OCI-LY7 (cell line): ENCODE data around the gene C12orf42. TPM values are rescaled to one million over a fixed set of nuclear protein-coding genes. Genes with fewer than 3 reads are reported as not detected.

Experiments used
- BruUV-seq: library from RNA; stranded (reverse); fragments of 400-500 nt; replicated peaks from 2 replicates; lab custom pipeline; 2021; lab: Mats Ljungman, UMichigan
- CTCF ChIA-PET: fragments of 300-600 bp; sonication (Branson Sonifier 250); formaldehyde crosslinking; loops from one replicate; lab custom pipeline; 2022; ENCODE audit warnings: antibody characterized with exemption; ENCODE audit not compliant: unreplicated experiment; lab: Charles Lee
- POLR2A ChIA-PET: fragments of 300-600 bp; sonication (Branson Sonifier 250); formaldehyde crosslinking; loops from one replicate; lab custom pipeline; 2022; ENCODE audit warnings: antibody characterized with exemption; lab: Charles Lee
- DNase-seq: peaks from one replicate; pipeline ENCODE4 v3.0.0-alpha.2; 2015; ENCODE audit warnings: low spot score
- H2AFZ ChIP-seq: fragments of 200-600 bp; sonication (generic), shearing (Covaris generic); 2 replicates; pipeline ENCODE4 v1.6.1; 2014; ENCODE audit warnings: mild to moderate bottlenecking, antibody characterized with exemption, low read length, moderate library complexity
- H3K27ac ChIP-seq: fragments of 200-600 bp; sonication (generic); 2 replicates; pipeline ENCODE4 v1.5.1; 2014; ENCODE audit warnings: mixed run types, low read depth, mild to moderate bottlenecking, moderate library complexity, low read length, inconsistent platforms; ENCODE audit not compliant: poor library complexity, severe bottlenecking
- H3K36me3 ChIP-seq: fragments of 200-600 bp; sonication (generic); 2 replicates; pipeline ENCODE4 v1.6.1; 2014; ENCODE audit warnings: mild to moderate bottlenecking, antibody characterized with exemption, low read length, moderate library complexity, mixed read lengths; ENCODE audit not compliant: insufficient read depth
- H3K4me1 ChIP-seq: fragments of 200-600 bp; sonication (generic); 2 replicates; pipeline ENCODE4 v1.5.1; 2014; ENCODE audit warnings: mild to moderate bottlenecking, low read length; ENCODE audit not compliant: insufficient read depth, poor library complexity, severe bottlenecking
- H3K4me2 ChIP-seq: fragments of 200-600 bp; sonication (generic); 2 replicates; pipeline ENCODE4 v1.6.1; 2014; ENCODE audit warnings: mild to moderate bottlenecking, low read length
- H3K4me3 ChIP-seq: fragments of 200-600 bp; sonication (generic); 2 replicates; pipeline ENCODE4 v1.5.1; 2014; ENCODE audit warnings: mild to moderate bottlenecking, low read depth, low read length; ENCODE audit not compliant: poor library complexity, severe bottlenecking
- H3K79me2 ChIP-seq: fragments of 200-600 bp; sonication (generic); 2 replicates; pipeline ENCODE4 v1.6.1; 2016; ENCODE audit warnings: low read depth, mild to moderate bottlenecking, low read length, moderate library complexity, mixed read lengths; ENCODE audit not compliant: insufficient read depth
- H3K9me2 ChIP-seq: fragments of 200-600 bp; sonication (generic); 2 replicates; pipeline ENCODE4 v1.6.1; 2016; ENCODE audit warnings: mild to moderate bottlenecking, low read length, mixed read lengths; ENCODE audit not compliant: insufficient read depth
- H3K9me3 ChIP-seq: fragments of 200-600 bp; sonication (generic); 2 replicates; pipeline ENCODE4 v1.6.1; 2014; ENCODE audit warnings: mild to moderate bottlenecking, mixed run types, low read length, mixed read lengths
- H4K20me1 ChIP-seq: fragments of 200-600 bp; sonication (generic); 2 replicates; pipeline ENCODE4 v1.6.1; 2014; ENCODE audit warnings: mild to moderate bottlenecking, antibody characterized with exemption, low read length, moderate library complexity, mixed read lengths; ENCODE audit not compliant: insufficient read depth
- CTCF ChIP-seq: fragments of 200-600 bp; sonication (generic); conservative IDR thresholded peaks from 2 replicates; pipeline ENCODE4 v1.5.1; 2014; ENCODE audit warnings: mild to moderate bottlenecking, antibody characterized with exemption, low read length, moderate library complexity, mixed read lengths
- EZH2phosphoT487 ChIP-seq: fragments of 200-600 bp; sonication (generic); IDR thresholded peaks from 2 replicates; pipeline ENCODE4 v1.6.1; 2018; ENCODE audit warnings: low read depth, borderline replicate concordance, mild to moderate bottlenecking, mixed run types, antibody characterized with exemption, low read length, moderate library complexity, mixed read lengths
- intact Hi-C: fragments of 100-400 bp; cut with micrococcal nuclease; formaldehyde crosslinking; loops from one replicate; pipeline ENCODE4 v1.10.0; 2022; ENCODE audit not compliant: unreplicated experiment
- total RNA-seq, 2 experiments: library from RNA; depleted of rRNA in 1 of 2; stranded (reverse); fragments of >200 nt in 1 of 2; shearing (Covaris generic) in 1 of 2; gene quantifications; 2 replicates each; pipeline ENCODE4 v1.2.3, GENCODE V29; 2014 to 2022

The C12orf42 gene
- total RNA-seq, 2 experiments from 2014 or later, result 1.2 TPM; not detected in 1

- H3K4me3 ChIP-seq, result no peak overlapping the region
- H3K4me2 ChIP-seq, result no peak overlapping the region
- no peaks in the 10 kb centered on the region for H3K79me2 ChIP-seq
- no TSS peak for BruUV-seq
- no peak overlapping the region for H3K27ac ChIP-seq
- H4K20me1 ChIP-seq, result no peaks in the 10 kb centered on the region
- H3K9me3 ChIP-seq, result no peaks in the 10 kb centered on the region
- no peak overlapping the region for H2AFZ ChIP-seq
- CTCF ChIA-PET, result no interaction called here
- no peaks in the 10 kb centered on the region for H3K4me1 ChIP-seq
- POLR2A ChIA-PET, result interaction anchor here (0.8 kb wide), 1 partner anchor 53 kb away, joined by 5 read pairs; no protein-coding TSS in a partner anchor
- intact Hi-C loops, result no loop called here
- DNase-seq, result no peak
- no peaks in the 10 kb centered on the region for H3K9me2 ChIP-seq
- no peak for TF ChIP-seq CTCF
- TF ChIP-seq EZH2phosphoT487, result no peak
- no peaks in the 10 kb centered on the region for H3K36me3 ChIP-seq
These were observed 21.4 kb upstream of the C12orf42 start for GRCh38 chr12:103517161-103517560.

DNA sequence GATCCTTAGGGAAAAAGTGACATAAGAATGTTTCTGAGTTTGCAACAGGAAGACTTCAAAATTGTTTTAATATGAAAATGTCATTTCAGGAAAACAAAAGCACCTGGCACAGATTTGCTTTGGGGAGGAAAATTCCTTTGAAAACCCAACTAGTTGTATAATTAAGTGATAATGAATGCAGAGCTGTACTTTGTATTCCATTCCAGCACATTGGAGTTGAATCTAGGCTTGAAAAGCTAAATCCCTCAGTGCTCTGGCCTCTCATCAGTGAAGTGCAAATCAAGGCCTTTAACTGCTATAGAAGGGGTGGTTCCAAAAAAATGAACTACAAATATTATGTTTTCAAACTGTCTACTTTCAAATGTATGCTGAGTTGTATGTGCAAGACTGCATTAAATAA lies 19.6 kb upstream of the C12orf42 start:
- ChIA-PET POLR2A (no interaction called here), CTCF (no interaction called here)
- intact Hi-C loops, result no loop called here
- Histone ChIP-seq H3K4me1 (no peaks in the 10 kb centered on the region), H2AFZ (no peak overlapping the region), H3K79me2 (no peaks in the 10 kb centered on the region), H3K4me3 (no peak overlapping the region), H3K36me3 (no peaks in the 10 kb centered on the region), H4K20me1 (no peaks in the 10 kb centered on the region), H3K9me2 (no peaks in the 10 kb centered on the region), H3K27ac (no peak overlapping the region), H3K9me3 (no peaks in the 10 kb centered on the region), H3K4me2 (no peak overlapping the region)
- no TSS peak for BruUV-seq
- TF ChIP-seq CTCF, result no peak
- no peak for TF ChIP-seq EZH2phosphoT487
- DNase-seq, result no peak

DNA sequence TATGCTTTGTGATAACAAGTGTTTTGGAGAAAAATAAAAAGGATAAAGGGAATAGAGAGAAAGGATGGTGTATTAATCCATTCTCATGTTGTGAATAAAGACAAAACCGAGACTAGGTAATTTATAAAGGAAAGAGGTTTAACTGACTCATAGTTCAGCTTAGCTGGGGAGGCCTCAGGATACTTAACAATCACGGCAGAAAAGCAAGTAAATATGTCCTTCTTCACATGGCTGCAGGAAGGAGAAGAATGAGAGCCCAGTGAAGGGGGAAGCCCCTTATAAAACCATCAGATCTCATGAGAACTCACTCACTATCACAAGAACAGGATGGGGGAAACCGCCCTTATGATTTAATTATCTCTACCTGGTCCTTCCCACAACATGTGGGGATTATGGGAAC lies 18.1 kb upstream of the C12orf42 start:
- Histone ChIP-seq H3K9me2 (no peaks in the 10 kb centered on the region), H4K20me1 (no peaks in the 10 kb centered on the region), H3K9me3 (no peaks in the 10 kb centered on the region), H2AFZ (no peak overlapping the region), H3K4me2 (no peak overlapping the region), H3K27ac (no peak overlapping the region), H3K79me2 (no peaks in the 10 kb centered on the region), H3K4me1 (no peaks in the 10 kb centered on the region), H3K4me3 (no peak overlapping the region), H3K36me3 (no peaks in the 10 kb centered on the region)
- CTCF ChIA-PET, result no interaction called here
- intact Hi-C loops, result no loop called here
- POLR2A ChIA-PET, result interaction anchor here (0.9 to 1.2 kb wide), 2 partner anchors 10 to 348 kb away, joined by 3 to 4 read pairs; no protein-coding TSS in a partner anchor
- TF ChIP-seq CTCF (no peak), EZH2phosphoT487 (no peak)
- no peak for DNase-seq
- BruUV-seq, result no TSS peak
